Activated CD8-positive, alpha-beta T cell treated with anti-CD3 and anti-CD28 coated beads for 36 hours (primary cell): ENCODE results near the gene TNS1. TPM values are rescaled to one million over a fixed set of nuclear protein-coding genes. Genes with fewer than 3 reads are reported as not detected.
"Not testable (repeated sequence)": the region's sequence is repeated elsewhere in the genome, so short reads cannot be mapped to it uniquely, and the experiment has no call there.

Experiments used
- ATAC-seq: fragments of 200-7000 bp; cut with Tn5 transposase; one replicate; pipeline ENCODE4 v1.10.0; 2021; ENCODE audit warnings: mild to moderate bottlenecking, moderate library complexity
- CTCF ChIA-PET: fragments of 350-600 bp; sonication (Branson Sonifier 250); formaldehyde crosslinking; loops from one replicate; lab custom pipeline; 2021; ENCODE audit warnings: antibody characterized with exemption; lab: Charles Lee
- POLR2A ChIA-PET: fragments of 350-600 bp; sonication (Branson Sonifier 250); formaldehyde crosslinking; loops from one replicate; lab custom pipeline; 2021; ENCODE audit warnings: antibody characterized with exemption; lab: Charles Lee
- DNase-seq: peaks from one replicate; pipeline ENCODE4 v3.0.0-alpha.2; 2020
- H3K27ac Mint-ChIP-seq: one replicate; pipeline ENCODE4 v1.8.0; 2021; ENCODE audit warnings: mild to moderate bottlenecking, mixed read lengths
- H3K27me3 Mint-ChIP-seq: one replicate; pipeline ENCODE4 v1.8.0; 2021; ENCODE audit warnings: mixed read lengths
- H3K36me3 Mint-ChIP-seq: one replicate; pipeline ENCODE4 v1.8.0; 2021; ENCODE audit warnings: low read depth, mixed read lengths
- H3K4me1 Mint-ChIP-seq: one replicate; pipeline ENCODE4 v1.8.0; 2021; ENCODE audit warnings: low read depth, mixed read lengths
- H3K4me3 Mint-ChIP-seq: one replicate; pipeline ENCODE4 v1.8.0; 2021; ENCODE audit warnings: mild to moderate bottlenecking, moderate library complexity, mixed read lengths
- H3K9me3 Mint-ChIP-seq: one replicate; pipeline ENCODE4 v1.8.0; 2021; ENCODE audit warnings: mixed read lengths
- CTCF ChIP-seq: fragments of 200-600 bp; IDR thresholded peaks from one replicate; pipeline ENCODE4 v1.8.0; 2022; ENCODE audit warnings: antibody characterized with exemption, mild to moderate bottlenecking
- intact Hi-C: fragments of 100-400 bp; cut with micrococcal nuclease; formaldehyde crosslinking; loops from one replicate; pipeline ENCODE4 v1.10.0; 2022
- total RNA-seq, 2 experiments: library from RNA; stranded (reverse); gene quantifications; one replicate each; pipeline ENCODE4 v1.2.3, GENCODE V29; 2021

The TNS1 gene
- total RNA-seq, 2 experiments from 2014 or later = 1.8 to 2.0 TPM

GRCh38 chr2:218021536-218022071 is 18.8 kb upstream of the TNS1 start:
- ChIA-PET POLR2A (no interaction called here), CTCF (no interaction called here)
- Mint-ChIP-seq H3K27me3 (no peaks in the 10 kb centered on the region), H3K36me3 (no peaks in the 10 kb centered on the region), H3K4me3 (no peak overlapping the region), H3K9me3 (no peaks in the 10 kb centered on the region), H3K4me1 (no peaks in the 10 kb centered on the region), H3K27ac (no peak overlapping the region)
- DNase-seq = no peak
- no peak for TF ChIP-seq CTCF
- ATAC-seq = no peak
- intact Hi-C loops = no loop called here

GRCh38 chr2:218020966-218021535 is 18.3 kb upstream of the TNS1 start:
- POLR2A ChIA-PET = no interaction called here
- Mint-ChIP-seq H3K36me3 (no peaks in the 10 kb centered on the region), H3K27me3 (no peaks in the 10 kb centered on the region), H3K9me3 (no peaks in the 10 kb centered on the region), H3K27ac (no peak overlapping the region), H3K4me3 (no peak overlapping the region), H3K4me1 (no peaks in the 10 kb centered on the region)
- no peak for DNase-seq
- CTCF ChIA-PET = no interaction called here
- intact Hi-C loops = no loop called here
- no peak for TF ChIP-seq CTCF
- ATAC-seq = no peak

- no peak for DNase-seq
- ChIA-PET CTCF (no interaction called here), POLR2A (no interaction called here)
- Mint-ChIP-seq H3K4me3 (no peak overlapping the region), H3K27ac (no peak overlapping the region), H3K36me3 (no peaks in the 10 kb centered on the region), H3K9me3 (no peaks in the 10 kb centered on the region), H3K27me3 (no peaks in the 10 kb centered on the region), H3K4me1 (no peaks in the 10 kb centered on the region)
- TF ChIP-seq CTCF = no peak
- ATAC-seq = no peak
- intact Hi-C loops = no loop called here
Measured at GRCh38 chr2:218020281-218020680, 17.5 kb upstream of the TNS1 start.

- CTCF ChIA-PET = no interaction called here
- TF ChIP-seq CTCF = no peak
- no peaks in the 10 kb centered on the region for H3K36me3 Mint-ChIP-seq
Measured at GRCh38 chr2:218019411-218020060, 16.7 kb upstream of the TNS1 start.

GRCh38 chr2:218018842-218019125 is 16.0 kb upstream of the TNS1 start:
- POLR2A ChIA-PET, H3K4me1 Mint-ChIP-seq, H3K36me3 Mint-ChIP-seq, H3K4me3 Mint-ChIP-seq, H3K27me3 Mint-ChIP-seq, H3K27ac Mint-ChIP-seq, DNase-seq, intact Hi-C loops, H3K9me3 Mint-ChIP-seq, ATAC-seq: not testable (repeated sequence)
- CTCF ChIA-PET = interaction anchor here (1.1 kb wide), 1 partner anchor 230 kb away, joined by 3 read pairs; no protein-coding TSS in a partner anchor

More at GRCh38 chr2:218019411-218020060, 16.7 kb upstream of the TNS1 start:
- H3K9me3 Mint-ChIP-seq = no peaks in the 10 kb centered on the region
- intact Hi-C loops = no loop called here
- H3K4me1 Mint-ChIP-seq = no peaks in the 10 kb centered on the region
- H3K4me3 Mint-ChIP-seq = no peak overlapping the region
- H3K27ac Mint-ChIP-seq = no peak overlapping the region
- DNase-seq (no peak), ATAC-seq (no peak)
- POLR2A ChIA-PET = no interaction called here
- H3K27me3 Mint-ChIP-seq = no peaks in the 10 kb centered on the region
